ENCODE results near the gene KYAT1.
"Not testable (repeated sequence)": the region's sequence is repeated elsewhere in the genome, so short reads cannot be mapped to it uniquely, and the experiment has no call there.

Gene KYAT1

DNA sequence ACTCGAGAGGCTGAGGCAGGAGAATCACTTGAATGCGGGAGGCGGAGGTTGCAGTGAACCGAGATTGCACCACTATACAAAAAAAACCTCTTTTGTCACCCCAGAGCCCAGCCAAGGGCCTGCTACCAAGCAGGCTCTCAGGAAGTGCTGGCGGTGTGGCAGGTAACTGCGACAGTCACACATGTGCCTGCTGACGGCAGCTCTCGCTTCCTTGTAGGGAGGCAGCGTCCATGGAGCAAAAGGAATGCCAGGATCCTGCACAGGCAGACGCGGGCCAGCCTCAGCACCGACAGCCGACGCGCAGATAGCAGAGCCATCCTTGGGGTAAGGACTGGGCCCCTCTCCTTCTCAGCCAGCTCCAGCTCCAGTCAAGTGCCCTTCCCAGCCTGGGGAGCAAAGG lies 4.0 kb upstream of the KYAT1 start:
- no peaks in the 10 kb centered on the region for H3K27me3 ChIP-seq
- H3K9me3 ChIP-seq, result no peaks in the 10 kb centered on the region
- TF ChIP-seq, protein P1, sequence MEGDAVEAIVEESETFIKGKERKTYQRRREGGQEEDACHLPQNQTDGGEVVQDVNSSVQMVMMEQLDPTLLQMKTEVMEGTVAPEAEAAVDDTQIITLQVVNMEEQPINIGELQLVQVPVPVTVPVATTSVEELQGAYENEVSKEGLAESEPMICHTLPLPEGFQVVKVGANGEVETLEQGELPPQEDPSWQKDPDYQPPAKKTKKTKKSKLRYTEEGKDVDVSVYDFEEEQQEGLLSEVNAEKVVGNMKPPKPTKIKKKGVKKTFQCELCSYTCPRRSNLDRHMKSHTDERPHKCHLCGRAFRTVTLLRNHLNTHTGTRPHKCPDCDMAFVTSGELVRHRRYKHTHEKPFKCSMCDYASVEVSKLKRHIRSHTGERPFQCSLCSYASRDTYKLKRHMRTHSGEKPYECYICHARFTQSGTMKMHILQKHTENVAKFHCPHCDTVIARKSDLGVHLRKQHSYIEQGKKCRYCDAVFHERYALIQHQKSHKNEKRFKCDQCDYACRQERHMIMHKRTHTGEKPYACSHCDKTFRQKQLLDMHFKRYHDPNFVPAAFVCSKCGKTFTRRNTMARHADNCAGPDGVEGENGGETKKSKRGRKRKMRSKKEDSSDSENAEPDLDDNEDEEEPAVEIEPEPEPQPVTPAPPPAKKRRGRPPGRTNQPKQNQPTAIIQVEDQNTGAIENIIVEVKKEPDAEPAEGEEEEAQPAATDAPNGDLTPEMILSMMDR (IDR thresholded peaks at IDR 0.05; ENCODE audit: low read depth, low read length), result no peak
- H3K4me3 ChIP-seq (ENCODE audit: low read depth, low read length), result no peak overlapping the region
- H3K36me3 ChIP-seq, result peaks cover 36% of the 10 kb centered on the region
- DNase-seq, result no peak
- H3K4me1 ChIP-seq, result no peaks in the 10 kb centered on the region

DNA sequence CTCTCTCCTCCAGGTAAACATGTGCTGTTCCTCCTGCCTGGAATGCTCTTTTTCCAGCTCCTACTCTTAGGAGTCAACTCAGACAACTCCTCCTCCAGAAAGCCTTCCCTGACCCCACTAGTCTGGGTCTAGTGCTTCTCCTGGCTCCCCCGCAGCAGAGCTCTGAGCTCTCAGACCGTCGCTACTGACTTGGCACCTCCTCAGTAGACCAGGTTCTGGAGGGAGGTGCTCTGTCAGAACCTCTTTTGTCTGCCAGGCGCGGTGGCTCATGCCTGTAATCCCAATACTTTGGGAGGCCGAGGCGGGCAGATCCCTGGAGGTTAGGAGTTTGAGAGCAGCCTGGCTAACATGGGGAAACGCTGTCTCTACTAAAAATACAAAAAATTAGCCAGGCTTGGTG lies 3.6 kb upstream of the KYAT1 start:
- no peak overlapping the region for H3K4me3 ChIP-seq (ENCODE audit: low read depth, low read length)
- no peaks in the 10 kb centered on the region for H3K27me3 ChIP-seq
- no peaks in the 10 kb centered on the region for H3K4me1 ChIP-seq
- no peaks in the 10 kb centered on the region for H3K9me3 ChIP-seq
- H3K36me3 ChIP-seq, result peaks cover 36% of the 10 kb centered on the region
- DNase-seq, result no peak
- TF ChIP-seq, protein P1 (IDR thresholded peaks at IDR 0.05; ENCODE audit: low read depth, low read length), result no peak

DNA sequence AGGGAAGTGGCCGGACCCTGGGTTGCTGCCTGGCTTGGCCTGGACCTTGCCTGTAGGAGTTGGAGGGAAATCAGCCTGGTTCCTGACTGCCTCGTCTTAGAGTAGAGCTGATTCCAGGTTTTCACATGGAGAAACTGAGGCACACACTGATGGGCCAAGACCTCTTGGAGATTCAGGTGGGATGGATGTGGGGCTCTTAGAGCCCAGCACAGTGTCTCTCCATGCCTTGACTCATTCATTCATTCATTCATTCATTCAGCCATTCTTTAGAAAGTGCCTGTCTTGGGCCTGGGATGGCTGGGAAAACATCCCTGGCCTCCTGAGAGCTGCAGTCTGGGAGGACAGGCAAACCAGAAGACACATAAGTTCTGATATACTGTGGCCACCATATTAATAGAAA lies 2.4 kb upstream of the KYAT1 start:
- Histone ChIP-seq H3K9me3 (no peaks in the 10 kb centered on the region), H3K36me3 (peaks cover 32% of the 10 kb centered on the region), H3K4me1 (no peaks in the 10 kb centered on the region), H3K4me3 (ENCODE audit: low read depth, low read length) (no peak overlapping the region), H3K27me3 (no peaks in the 10 kb centered on the region)
- TF ChIP-seq, protein P1 (IDR thresholded peaks at IDR 0.05; ENCODE audit: low read depth, low read length), result no peak
- DNase-seq, result no peak

DNA sequence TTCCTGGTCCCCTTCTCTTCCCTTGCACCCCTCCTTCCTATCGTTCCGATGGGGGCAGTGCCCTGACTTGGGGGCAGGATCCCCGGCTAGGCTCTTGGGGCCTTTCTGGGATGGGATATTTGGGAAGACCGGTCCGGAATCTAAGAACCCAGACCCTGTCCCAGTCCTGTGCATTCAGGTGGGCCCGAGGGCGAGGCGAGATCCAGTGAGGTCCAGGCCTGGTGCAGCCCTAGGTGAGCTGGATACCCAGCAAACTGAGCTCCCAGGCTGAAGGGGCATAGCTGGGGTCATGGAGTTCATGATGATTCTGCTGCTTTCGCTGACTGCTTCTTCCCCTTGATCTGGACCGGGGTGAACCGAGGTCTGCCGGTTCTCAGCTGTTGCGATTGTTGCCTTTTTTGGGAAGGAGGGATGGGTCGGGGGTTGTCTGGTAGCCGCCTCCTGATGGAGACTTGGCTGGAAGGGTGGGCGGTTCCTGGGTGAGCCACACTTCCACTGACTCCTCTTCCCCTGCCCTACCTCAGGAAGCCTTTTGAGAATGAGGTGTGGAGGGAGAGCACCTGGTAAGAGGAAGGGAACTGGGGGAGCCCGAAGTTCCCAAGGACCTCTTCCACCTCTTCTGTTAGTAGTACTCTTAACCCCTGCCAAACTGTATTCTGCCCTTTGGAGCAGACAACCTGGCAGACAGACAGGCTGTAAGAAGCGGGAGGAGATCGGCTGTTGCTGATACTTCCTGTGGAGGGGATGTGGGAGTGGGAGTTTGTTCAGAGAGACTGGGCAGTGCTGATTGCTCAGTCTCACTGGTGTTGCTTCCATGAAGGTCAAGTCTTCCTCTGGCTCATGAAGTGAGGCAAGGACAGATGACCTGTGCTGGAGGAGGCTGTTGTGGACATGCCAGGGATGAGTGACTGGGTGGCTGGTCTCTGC lies 1.2 kb upstream of the KYAT1 start:
- peaks cover 26% of the 10 kb centered on the region for H3K36me3 ChIP-seq
- no peaks in the 10 kb centered on the region for H3K27me3 ChIP-seq
- no peaks in the 10 kb centered on the region for H3K9me3 ChIP-seq
- TF ChIP-seq, protein P1 (IDR thresholded peaks at IDR 0.05; ENCODE audit: low read depth, low read length), result no peak
- H3K4me1 ChIP-seq, result no peaks in the 10 kb centered on the region
- peak overlapping the region; percentile 98 for H3K4me3 ChIP-seq (ENCODE audit: low read depth, low read length)
- DNase-seq, result no peak

DNA sequence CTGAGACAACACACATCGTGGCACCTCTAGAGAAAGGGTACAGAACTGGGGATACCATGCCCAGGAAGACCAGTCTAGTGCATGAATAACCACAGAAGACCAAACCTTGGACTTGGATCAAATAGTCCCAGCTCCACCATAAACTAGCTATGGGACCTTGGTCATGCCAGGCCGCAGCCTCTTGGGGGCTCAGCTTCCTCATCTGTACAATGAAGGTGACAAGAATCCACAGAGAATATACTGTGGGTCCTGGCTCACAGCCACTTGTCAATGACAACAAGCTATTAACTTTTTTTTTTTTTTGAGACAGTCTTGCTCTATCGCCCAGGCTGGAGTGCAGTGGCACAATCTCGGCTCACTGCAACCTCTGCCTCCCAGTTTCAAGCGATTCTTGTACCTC lies 3.9 kb downstream of the KYAT1 start:
- DNase-seq, result no peak

DNA sequence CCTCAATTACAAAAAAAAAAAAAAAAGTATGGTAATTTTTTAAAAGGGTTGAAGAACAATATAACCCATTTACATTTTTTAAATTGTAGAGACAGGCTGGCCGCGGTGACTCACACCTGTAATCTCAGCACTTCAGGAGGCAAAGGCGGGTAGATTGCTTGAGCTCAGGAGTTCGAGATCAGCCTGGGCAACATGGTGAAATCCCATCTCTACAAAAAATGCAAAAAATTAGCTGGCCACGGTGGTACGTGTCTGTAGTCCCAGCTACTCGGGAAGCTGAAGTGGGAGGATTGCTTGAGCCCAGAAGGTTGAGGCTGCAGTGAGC lies 10.8 kb downstream of the KYAT1 start:
- DNase-seq; H3K4me1 ChIP-seq; H3K9me3 ChIP-seq; H3K27me3 ChIP-seq; H3K4me3 ChIP-seq (ENCODE audit: low read depth, low read length): not testable (repeated sequence)
- peaks cover 16% of the 10 kb centered on the region for H3K36me3 ChIP-seq

More for the DNA sequence above, 3.9 kb downstream of the KYAT1 start:
- TF ChIP-seq, protein P1 (IDR thresholded peaks at IDR 0.05; ENCODE audit: low read depth, low read length), result peak; percentile 18; the same call in 1 of the 2 replicates
- H3K9me3 ChIP-seq, result no peaks in the 10 kb centered on the region
- no peaks in the 10 kb centered on the region; the same call in 1 of the 2 replicates for H3K36me3 ChIP-seq
- no peak overlapping the region for H3K4me3 ChIP-seq (ENCODE audit: low read depth, low read length)
- no peaks in the 10 kb centered on the region for H3K27me3 ChIP-seq
- H3K4me1 ChIP-seq, result no peaks in the 10 kb centered on the region

All from BE2C (cell line).